ENCODE results near the gene BIVM. TPM values are rescaled to one million over a fixed set of nuclear protein-coding genes. Genes with fewer than 3 reads are reported as not detected.

BIVM gene
- polyA plus RNA-seq, 12 donors = 24.6 to 53.0 (median 33.5) TPM; not detected in 1

DNA sequence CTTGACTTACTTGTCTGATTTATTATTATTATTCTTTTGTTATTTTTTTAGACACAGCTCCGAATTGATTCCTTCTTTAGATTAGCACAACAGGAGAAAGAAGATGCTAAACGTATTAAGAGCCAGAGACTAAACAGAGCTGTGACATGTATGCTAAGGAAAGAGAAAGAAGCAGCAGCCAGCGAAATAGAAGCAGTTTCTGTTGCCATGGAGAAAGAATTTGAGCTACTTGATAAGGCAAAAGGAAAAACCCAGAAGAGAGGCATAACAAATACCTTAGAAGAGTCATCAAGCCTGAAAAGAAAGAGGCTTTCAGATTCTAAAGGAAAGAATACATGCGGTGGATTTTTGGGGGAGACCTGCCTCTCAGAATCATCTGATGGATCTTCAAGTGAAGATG lies 76.3 kb downstream of the BIVM start:
- no peak for DNase-seq

DNA sequence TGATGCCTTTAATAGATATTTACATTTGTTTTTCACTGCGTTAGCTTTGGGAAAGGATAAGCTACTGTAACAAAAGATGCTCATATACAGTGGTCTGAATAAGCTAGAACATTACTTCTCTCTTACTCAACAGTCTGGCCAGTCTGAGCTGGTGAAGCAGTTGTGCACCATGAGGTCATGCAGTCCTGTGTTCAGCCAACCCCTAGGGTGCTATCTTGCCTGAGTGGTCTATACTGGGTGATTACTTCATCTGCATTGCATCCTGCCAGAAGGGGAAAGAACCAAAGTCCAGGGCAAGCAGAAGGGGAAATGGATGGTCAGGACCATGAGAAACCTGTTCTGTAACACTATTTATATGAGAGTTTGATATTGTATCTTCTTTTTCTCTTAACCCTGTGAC lies 78.4 kb downstream of the BIVM start:
- DNase-seq = no peak

DNA sequence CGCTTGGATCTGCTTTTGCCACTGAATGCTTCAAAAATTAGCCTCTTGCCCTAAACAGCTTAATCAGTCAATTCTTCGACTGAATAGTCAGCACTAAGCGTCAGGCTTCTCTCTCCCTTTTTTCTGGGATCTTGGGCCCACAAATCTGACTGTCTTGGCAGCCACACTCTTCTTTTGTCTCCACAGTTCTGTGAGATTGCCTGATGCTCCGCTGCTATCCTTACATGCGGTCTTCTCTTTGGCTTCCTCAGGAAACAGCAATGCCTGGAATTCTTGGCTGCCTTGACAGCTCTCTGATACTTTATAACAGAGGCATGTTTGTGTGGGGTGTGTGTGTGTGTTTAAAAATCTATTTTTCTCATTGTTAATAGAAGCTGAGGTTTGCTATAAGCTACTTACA lies 79.6 kb downstream of the BIVM start:
- DNase-seq = no peak

DNA sequence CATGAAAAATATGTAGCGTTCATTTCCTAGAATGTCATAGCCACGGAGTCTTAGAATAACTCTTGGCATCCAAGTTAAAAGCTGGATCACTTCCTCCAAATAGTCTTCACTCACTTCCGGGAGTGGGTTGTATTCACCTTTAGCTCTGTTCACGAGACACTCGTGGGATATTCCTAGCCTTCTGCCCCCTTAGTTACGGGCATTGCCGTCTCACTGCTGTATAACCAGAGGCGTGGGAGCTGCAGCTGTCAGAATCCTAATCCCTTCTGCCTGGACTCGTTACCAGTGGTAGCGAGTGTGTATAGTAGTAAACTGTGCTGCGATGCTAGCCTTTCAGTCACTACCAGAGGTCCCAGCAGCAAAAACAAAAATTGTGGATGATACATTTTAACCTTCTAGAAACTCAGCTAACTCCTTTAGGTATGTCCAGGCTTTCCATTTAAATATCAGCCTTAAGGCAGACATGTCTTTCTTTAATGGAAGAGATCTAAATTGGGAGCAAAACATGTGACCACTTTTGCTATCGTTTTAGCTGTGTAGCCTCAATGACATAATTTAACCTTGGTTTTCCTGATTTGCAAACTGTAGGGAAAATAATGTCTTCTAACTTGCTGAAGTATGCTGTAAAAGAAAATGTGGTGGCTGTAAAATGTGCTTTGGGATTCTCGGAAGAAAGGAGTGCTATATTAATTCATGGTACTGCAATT lies 81.0 kb downstream of the BIVM start:
- no peak for DNase-seq

DNA sequence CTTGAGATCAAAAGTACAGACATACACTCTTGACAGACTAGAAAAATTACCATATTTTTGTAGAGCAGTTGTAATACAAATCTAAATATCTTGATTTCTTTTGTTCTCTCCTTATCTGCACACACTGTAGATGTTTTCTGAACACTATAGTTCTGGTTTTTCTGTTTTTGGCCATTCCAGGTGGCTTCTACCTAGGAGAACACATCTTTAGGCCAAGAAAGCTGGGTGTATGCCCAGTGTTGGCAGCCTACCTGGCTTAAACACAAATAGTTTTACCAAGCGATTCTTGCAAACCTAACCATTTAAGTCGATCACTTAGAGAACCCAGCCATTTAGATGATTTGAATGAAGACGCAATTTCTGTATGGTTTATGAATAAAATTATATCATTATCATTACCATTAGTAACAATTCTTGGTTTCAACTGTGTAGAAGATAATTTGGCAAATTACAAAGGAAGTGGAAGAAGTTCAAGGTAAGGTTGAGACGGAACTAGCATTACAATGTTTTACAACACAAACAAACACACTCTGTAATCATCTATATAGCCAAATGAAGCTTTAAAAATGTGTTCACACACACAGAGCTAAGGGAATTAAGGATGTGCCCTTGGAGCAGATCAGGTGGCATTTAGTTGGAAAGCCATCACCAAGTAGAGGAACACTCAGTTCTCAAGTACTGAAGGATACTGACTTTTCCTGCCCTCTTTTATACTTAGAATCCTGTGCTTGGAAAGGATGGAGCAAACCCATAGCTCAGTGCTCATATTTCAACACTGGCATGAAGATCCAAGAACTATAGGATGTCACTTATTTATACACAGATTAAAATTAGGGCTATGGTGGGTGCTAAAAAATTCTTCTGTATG lies 83.1 kb downstream of the BIVM start:
- DNase-seq = no peak

Other genes starting within 250 kb of the BIVM start
- gene TPP2, start 202.1 kb upstream of the BIVM start, polyA plus RNA-seq (ENCODE audit: insufficient read length in 12 of 12) = 10 to 100 TPM; 23.4 to 77.3 (median 64.1) TPM
- gene METTL21C, start 104.1 kb upstream of the BIVM start, polyA plus RNA-seq (ENCODE audit: insufficient read length in 12 of 12) = 10 to 100 TPM in 10 of 12 donors, 1 to 10 TPM in 1, not detected in 1; 8.5 to 55.7 (median 24.3) TPM
- 10 to 100 TPM in 10 of 12 donors, 1 to 10 TPM in 1, not detected in 1; 9.2 to 31.7 (median 14.7) TPM for gene TEX30, start 25.3 kb upstream of the BIVM start, polyA plus RNA-seq (ENCODE audit: insufficient read length in 12 of 12)
- 10 to 100 TPM in 11 of 12 donors, not detected in 1; 15.6 to 40.8 (median 27.0) TPM for gene POGLUT2, start 143 bp upstream of the BIVM start, polyA plus RNA-seq (ENCODE audit: insufficient read length in 12 of 12)
- gene ERCC5, start 46.9 kb downstream of the BIVM start, polyA plus RNA-seq (ENCODE audit: insufficient read length in 12 of 12) = 10 to 100 TPM in 11 of 12 donors, not detected in 1; 32.5 to 89.5 (median 43.2) TPM

All from muscle of arm (tissue), 12 donors.